A673 (cell line): ENCODE measurements around the gene TCEAL8. TPM values are rescaled to one million over a fixed set of nuclear protein-coding genes. Genes with fewer than 3 reads are reported as not detected.
A peak's percentile ranks its signal among the peaks of the same experiment; 100 is the strongest.
"Not testable (repeated sequence)": the region's sequence is repeated elsewhere in the genome, so short reads cannot be mapped to it uniquely, and the experiment has no call there.

ENCODE experiments used
- BruUV-seq: library from RNA; stranded (reverse); fragments of 400-500 nt; replicated peaks from 2 replicates; lab custom pipeline; 2021; lab: Mats Ljungman, UMichigan
- CTCF ChIA-PET: fragments of 300-600 bp; sonication (Branson Sonifier 250); formaldehyde crosslinking; loops from one replicate; lab custom pipeline; 2022; ENCODE audit warnings: antibody characterized with exemption; lab: Charles Lee
- POLR2A ChIA-PET: fragments of 300-600 bp; sonication (Branson Sonifier 250); formaldehyde crosslinking; loops from one replicate; lab custom pipeline; 2022; ENCODE audit warnings: antibody characterized with exemption; ENCODE audit not compliant: low non-redundant PET; lab: Charles Lee
- DNase-seq: peaks from one replicate; pipeline ENCODE4 v3.0.0-alpha.2; 2015; ENCODE audit warnings: low spot score
- H3K27ac ChIP-seq: fragments of 200-600 bp; sonication (generic); 2 replicates; pipeline ENCODE4 v1.5.1; 2016; ENCODE audit warnings: mixed run types, low read depth, mild to moderate bottlenecking, mixed read lengths, antibody characterized with exemption, low read length; ENCODE audit not compliant: poor library complexity, severe bottlenecking
- H3K27me3 ChIP-seq: fragments of 200-600 bp; sonication (generic); replicated peaks from 2 replicates; pipeline ENCODE4 v1.6.1; 2017; ENCODE audit warnings: mixed run types, low read depth, mild to moderate bottlenecking, mixed read lengths, antibody characterized with exemption, low read length; ENCODE audit not compliant: insufficient read depth, poor library complexity
- H3K36me3 ChIP-seq: fragments of 200-600 bp; sonication (generic); 2 replicates; pipeline ENCODE4 v1.6.1; 2016; ENCODE audit warnings: mixed run types, mild to moderate bottlenecking, mixed read lengths, antibody characterized with exemption, low read length; ENCODE audit not compliant: insufficient read depth, poor library complexity, severe bottlenecking
- H3K4me1 ChIP-seq: fragments of 200-600 bp; sonication (generic); 2 replicates; pipeline ENCODE4 v1.6.1; 2017; ENCODE audit warnings: mixed run types, mild to moderate bottlenecking, mixed read lengths, antibody characterized with exemption, low read length; ENCODE audit not compliant: insufficient read depth, poor library complexity, severe bottlenecking
- H3K4me3 ChIP-seq: fragments of 200-600 bp; sonication (generic); 2 replicates; pipeline ENCODE4 v1.5.1; 2016; ENCODE audit warnings: low read depth, mixed run types, mild to moderate bottlenecking, mixed read lengths, low read length; ENCODE audit not compliant: poor library complexity, severe bottlenecking
- H3K9me3 ChIP-seq: fragments of 200-600 bp; sonication (generic); 2 replicates; pipeline ENCODE4 v1.6.1; 2016; ENCODE audit warnings: mixed run types, low read depth, mild to moderate bottlenecking, mixed read lengths, antibody characterized with exemption, low read length; ENCODE audit not compliant: poor library complexity, severe bottlenecking
- CTCF ChIP-seq: fragments of 300-800, 200-600 bp; sonication (generic); conservative IDR thresholded peaks from 2 replicates; pipeline ENCODE4 v1.5.1; 2017; ENCODE audit warnings: low read depth, mild to moderate bottlenecking, antibody characterized with exemption, low read length, moderate library complexity, mixed read lengths
- EZH2 ChIP-seq: fragments of 200-600 bp; sonication (generic); IDR thresholded peaks from 2 replicates; pipeline ENCODE4 v1.6.1; 2017; ENCODE audit warnings: borderline replicate concordance, low read depth, mild to moderate bottlenecking, mixed read lengths, antibody characterized with exemption, low read length; ENCODE audit not compliant: poor library complexity, severe bottlenecking
- intact Hi-C: fragments of 100-400 bp; cut with micrococcal nuclease; formaldehyde crosslinking; loops from one replicate; pipeline ENCODE4 v1.10.0; 2022; ENCODE audit not compliant: unreplicated experiment
- total RNA-seq: library from RNA; stranded (reverse); gene quantifications from 2 replicates; pipeline ENCODE4 v1.2.3, GENCODE V29; 2021

The TCEAL8 gene
- total RNA-seq, 1 experiment from 2014 or later, result 66.2 TPM

- TF ChIP-seq EZH2 (no peak), CTCF (peak; percentile 59)
- POLR2A ChIA-PET, result no interaction called here
- H3K27me3 ChIP-seq, result no peaks in the 10 kb centered on the region
These were observed 6.4 kb downstream of the TCEAL8 start for GRCh38 chrX:103248553-103248952.

GRCh38 chrX:103240155-103240554, 14.8 kb downstream of the TCEAL8 start:
- POLR2A ChIA-PET, result no interaction called here
- Histone ChIP-seq H3K4me3 (no peak overlapping the region), H3K9me3 (no peaks in the 10 kb centered on the region), H3K36me3 (no peaks in the 10 kb centered on the region), H3K4me1 (no peaks in the 10 kb centered on the region), H3K27me3 (no peaks in the 10 kb centered on the region), H3K27ac (no peak overlapping the region)
- TF ChIP-seq EZH2 (no peak), CTCF (no peak)
- DNase-seq, result no peak
- intact Hi-C loops, result no loop called here
- CTCF ChIA-PET, result no interaction called here
- no TSS peak for BruUV-seq

More at GRCh38 chrX:103248553-103248952, 6.4 kb downstream of the TCEAL8 start:
- H3K4me3 ChIP-seq, result no peak overlapping the region
- H3K36me3 ChIP-seq, result no peaks in the 10 kb centered on the region
- H3K4me1 ChIP-seq, result peaks cover 4% of the 10 kb centered on the region
- no peaks in the 10 kb centered on the region for H3K9me3 ChIP-seq
- DNase-seq, result peak; percentile 42
- no peak overlapping the region for H3K27ac ChIP-seq
- CTCF ChIA-PET, result interaction anchor here (0.8 kb wide), 1 partner anchor 38 kb away, joined by 3 read pairs; no protein-coding TSS in a partner anchor
- BruUV-seq, result no TSS peak
- intact Hi-C loops, result no loop called here

GRCh38 chrX:103236296-103236695, 18.7 kb downstream of the TCEAL8 start:
- Histone ChIP-seq H3K9me3 (no peaks in the 10 kb centered on the region), H3K27ac (no peak overlapping the region), H3K4me3 (no peak overlapping the region), H3K4me1 (no peaks in the 10 kb centered on the region), H3K36me3 (no peaks in the 10 kb centered on the region), H3K27me3 (no peaks in the 10 kb centered on the region)
- BruUV-seq, result no TSS peak
- intact Hi-C loops, result no loop called here
- CTCF ChIA-PET, result no interaction called here
- TF ChIP-seq EZH2, result no peak
- no peak for DNase-seq
- POLR2A ChIA-PET, result no interaction called here

- BruUV-seq, H3K36me3 ChIP-seq, CTCF ChIA-PET, H3K27me3 ChIP-seq, intact Hi-C loops, H3K4me3 ChIP-seq, H3K9me3 ChIP-seq, H3K27ac ChIP-seq, POLR2A ChIA-PET, H3K4me1 ChIP-seq: not testable (repeated sequence)
- DNase-seq, result peak; percentile 19
These were observed 19.3 kb downstream of the TCEAL8 start for GRCh38 chrX:103235608-103236007.
